SH-SY5Y (cell line): ENCODE data around the gene HILPDA.

Source experiments
- GATA2 ChIP-seq: IDR thresholded peaks from 2 replicates; pipeline ENCODE4 v1.6.1; 2011; ENCODE audit warnings: mild to moderate bottlenecking, low read depth, low read length
- GATA3 ChIP-seq: IDR thresholded peaks from 2 replicates; pipeline ENCODE4 v1.6.1; 2011; ENCODE audit warnings: low read depth, mild to moderate bottlenecking, low read length, moderate library complexity

- TF ChIP-seq GATA2 (no peak), GATA3 (no peak)
Measured at GRCh38 chr7:128422842-128423241, 32.8 kb upstream of the HILPDA start.
